ENCODE measurements around the gene UCK1.

DNA sequence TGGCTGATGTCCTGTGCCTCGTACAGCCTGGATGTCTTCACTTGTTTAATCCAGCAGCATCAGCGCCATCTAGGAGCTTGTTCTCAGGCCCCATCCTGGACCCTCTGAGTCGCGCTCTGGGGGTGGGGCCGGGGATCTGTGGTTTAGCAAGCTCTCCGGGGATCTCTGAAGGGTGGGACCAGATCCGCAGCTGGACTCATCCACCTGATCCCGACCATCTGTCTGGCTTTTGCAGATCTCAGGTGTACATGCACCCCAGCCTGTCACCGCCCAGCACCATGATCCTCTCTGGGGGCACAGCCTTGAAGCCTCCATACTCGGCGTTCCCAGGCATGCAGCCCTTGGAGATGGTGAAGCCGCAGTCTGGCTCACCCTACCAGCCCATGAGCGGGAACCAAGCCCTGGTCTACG, 43.4 kb downstream of the UCK1 start:
- TF ChIP-seq CTCF (IDR thresholded peaks at IDR 0.05), result no peak
- no peak for TF ChIP-seq POLR2A (IDR thresholded peaks at IDR 0.05)
